Germinal center (tissue), 1 donor: Measurements from ENCODE around the gene ZFAND2A.
"Not testable (repeated sequence)": the region's sequence is repeated elsewhere in the genome, so short reads cannot be mapped to it uniquely, and the experiment has no call there.

Source experiments
- DNase-seq: peaks from one replicate; pipeline ENCODE4 v3.0.0; 2012; ENCODE audit warnings: mixed read lengths, low spot score

The ZFAND2A gene

DNA sequence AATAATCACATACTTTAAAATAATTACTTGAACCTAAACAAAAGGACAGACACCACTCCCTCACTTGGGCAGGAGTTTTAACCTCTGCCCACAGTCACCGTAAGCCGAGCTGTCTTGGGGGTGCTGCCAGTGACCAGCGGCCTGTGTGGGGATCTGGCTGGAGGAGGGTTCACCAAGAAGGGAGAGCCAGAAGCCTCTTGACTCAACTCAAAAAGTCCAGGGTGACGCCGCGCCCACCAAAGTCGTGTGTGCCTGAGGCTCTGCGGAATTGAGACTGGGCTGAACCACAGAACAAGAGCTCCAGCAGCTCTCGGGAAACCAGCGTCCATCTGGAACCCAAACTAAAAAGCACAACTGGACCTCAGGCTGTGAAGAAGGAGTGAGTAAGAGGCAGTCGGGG is 35.8 kb downstream of the ZFAND2A start:
- DNase-seq = no peak

DNA sequence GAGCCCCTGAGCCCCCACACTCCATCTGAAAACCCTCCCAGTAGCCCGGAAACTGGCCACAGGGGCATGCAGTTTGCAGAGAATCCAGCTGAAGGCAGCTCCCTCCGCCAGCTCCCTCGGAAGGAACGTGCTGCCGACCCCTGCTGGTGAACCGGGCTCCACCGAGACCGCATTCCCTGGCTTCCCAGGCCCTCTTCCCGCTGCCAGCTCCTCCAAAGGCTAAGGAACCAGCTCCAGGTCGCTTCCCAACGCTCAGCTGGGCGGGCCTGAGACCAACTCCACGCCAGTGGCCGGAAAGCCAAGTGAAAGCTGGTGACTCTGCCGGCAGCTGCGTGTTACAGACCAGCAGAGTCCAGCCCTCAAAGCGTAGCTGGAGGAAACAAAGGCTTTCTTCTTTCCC is 36.3 kb downstream of the ZFAND2A start:
- DNase-seq = no peak

DNA sequence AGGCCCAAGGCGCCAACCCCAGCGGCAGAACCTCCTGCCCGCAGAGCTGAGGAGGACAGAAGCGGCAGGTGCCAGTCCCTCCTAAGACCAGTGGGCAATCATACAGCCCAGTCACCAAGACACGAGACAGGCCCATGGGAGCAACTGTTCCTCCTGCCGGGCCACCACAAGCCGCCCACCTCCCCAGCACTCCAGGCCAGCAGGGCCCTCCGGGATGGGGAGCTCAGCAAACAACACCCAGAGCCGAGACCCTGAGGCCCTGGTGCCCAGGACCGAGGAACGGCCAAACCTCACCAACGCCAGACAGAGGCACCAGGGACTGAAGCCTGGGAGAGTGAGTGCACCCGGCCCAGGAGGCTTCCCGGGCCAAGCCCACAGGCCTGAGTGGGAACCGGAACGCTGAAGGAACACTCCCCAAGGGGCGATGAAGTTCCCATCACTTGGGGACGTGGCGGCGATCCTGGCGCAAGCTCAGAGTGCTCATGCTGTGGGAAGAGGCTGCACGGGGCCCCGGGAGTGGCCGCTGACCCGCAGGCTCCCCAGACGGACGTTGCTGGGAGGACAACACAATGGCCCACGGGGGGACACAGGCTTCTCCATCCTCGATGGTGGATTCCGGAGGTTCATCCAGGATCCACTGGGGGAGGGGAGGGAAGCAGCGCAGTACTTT is 37.0 kb downstream of the ZFAND2A start:
- DNase-seq = no peak

DNA sequence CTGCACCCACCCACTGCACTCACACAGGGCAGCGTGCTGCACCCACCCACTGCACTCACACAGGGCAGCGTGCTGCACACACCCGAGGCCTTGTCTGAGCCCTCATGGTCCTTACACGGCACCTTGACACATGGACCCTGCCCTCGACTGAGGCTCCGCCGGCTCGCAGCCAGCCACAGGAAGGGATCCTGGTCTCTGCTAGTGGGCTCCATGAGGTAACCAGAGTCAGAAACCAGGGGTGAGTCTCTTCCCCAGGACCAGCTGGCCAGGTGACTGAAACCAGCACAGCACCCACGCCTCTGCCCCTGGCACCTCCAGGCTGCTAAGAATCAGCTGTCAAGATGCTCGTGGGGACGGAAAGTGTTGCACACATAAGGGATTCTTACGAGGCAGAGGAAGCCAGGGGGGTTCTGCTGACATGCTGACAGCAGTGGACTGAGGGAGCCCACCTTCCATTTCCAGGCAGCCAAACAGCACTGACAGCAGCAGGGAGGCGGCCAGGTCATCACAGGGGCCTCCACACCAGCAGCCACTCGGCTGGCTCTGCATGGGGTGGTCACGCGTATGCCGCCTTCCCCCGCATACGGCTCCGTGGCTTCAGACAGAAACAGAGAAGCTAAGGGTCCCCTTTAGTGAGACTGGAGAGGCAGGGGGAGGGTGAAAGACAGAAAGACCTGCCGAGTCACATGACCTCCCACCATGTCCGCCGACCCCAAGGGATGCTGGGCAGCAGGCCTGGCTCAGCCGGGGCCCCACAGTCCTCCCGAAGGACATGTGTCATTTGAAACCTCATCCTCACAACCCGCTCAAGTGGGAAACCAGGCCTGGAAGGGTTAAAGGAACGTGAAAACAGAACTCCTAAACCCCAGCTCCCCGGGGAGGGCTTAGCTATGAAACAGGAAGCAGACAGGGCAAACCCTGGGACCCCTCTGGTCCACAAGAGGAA is 37.8 kb downstream of the ZFAND2A start:
- DNase-seq = no peak

DNA sequence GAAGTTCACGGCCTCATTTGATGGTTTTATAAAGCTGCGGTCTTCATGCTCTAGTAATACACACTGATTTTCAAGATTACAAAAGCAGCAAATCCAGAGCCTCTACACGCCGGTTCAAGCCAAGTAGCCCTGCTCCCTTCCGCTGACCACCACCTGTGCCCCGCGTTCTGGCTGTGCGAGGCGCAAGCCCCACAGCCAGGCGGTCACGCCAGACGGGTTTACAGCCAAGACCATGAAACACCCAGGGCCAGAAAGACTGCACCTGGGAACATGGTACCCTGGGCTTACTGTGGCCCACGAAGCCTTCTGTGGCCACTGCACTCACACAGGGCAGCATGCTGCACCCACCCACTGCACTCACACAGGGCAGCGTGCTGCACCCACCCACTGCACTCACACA is 38.5 kb downstream of the ZFAND2A start:
- no peak for DNase-seq

DNA sequence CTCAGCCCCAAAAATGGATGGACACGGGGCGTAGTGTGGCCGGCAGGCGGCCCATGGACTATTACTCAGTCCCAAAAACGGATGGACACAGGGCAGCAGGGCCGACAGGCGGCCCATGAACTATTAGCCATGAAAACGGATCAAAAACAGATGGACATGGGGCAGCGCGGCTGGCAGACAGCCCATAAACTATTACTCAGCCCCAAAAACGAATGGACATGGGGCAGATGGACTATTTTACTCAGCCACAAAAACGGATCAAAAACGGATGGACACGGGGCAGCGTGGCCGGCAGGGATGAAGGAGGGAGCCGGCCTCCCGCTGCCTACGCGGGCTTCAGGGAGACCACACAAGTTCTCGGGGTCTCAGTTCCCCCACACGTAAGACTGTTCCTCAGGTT is 39.2 kb downstream of the ZFAND2A start:
- no peak for DNase-seq

- DNase-seq = no peak
These were observed 40.8 kb downstream of the ZFAND2A start for GRCh38 chr7:1119201-1119600.

- DNase-seq = no peak
These were observed 42.6 kb downstream of the ZFAND2A start for GRCh38 chr7:1117321-1117928.

GRCh38 chr7:1116383-1117008 is 43.5 kb downstream of the ZFAND2A start:
- not testable (repeated sequence) for DNase-seq

GRCh38 chr7:1115171-1116045 is 44.6 kb downstream of the ZFAND2A start:
- DNase-seq = not testable (repeated sequence)

DNA sequence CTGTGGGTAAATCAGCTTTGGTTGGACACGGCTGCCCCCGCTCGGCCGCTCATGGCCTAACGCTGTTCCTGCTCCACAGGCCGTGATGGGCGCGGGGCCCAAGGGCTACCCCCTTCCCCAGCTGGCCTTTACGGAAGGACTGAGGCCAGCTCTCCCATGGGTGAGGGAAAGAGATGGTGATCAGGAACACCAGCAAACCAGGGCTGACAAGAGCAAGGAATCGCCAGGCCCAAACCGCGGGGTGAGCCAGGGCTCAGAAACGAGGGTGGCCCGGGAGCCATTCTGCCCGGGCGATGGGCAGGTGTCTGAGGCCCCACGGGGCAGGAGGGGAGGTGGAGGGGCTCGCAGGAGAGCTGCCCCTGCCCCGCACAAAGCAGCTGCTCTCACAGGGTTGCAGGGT is 45.5 kb downstream of the ZFAND2A start:
- no peak for DNase-seq

DNA sequence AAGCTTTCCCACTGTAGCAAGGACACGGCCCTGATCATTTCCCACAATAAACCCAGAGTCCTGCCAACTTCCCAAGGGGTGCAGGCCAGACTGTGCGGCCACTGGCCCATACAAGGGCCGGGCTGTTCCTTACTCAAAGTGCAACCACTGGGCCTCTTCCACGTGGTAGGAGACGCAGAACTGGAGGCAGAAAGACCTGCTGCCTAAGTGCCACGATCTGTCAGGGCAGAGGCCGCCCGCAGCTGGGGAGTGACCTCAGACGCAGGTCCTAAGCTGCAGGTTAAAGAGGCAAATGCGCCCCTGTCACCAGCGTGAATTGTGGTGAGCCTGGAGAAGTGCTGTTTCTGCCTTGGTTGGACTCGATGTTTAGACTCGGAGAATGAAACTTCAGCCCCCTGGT is 45.9 kb downstream of the ZFAND2A start:
- DNase-seq = no peak

DNA sequence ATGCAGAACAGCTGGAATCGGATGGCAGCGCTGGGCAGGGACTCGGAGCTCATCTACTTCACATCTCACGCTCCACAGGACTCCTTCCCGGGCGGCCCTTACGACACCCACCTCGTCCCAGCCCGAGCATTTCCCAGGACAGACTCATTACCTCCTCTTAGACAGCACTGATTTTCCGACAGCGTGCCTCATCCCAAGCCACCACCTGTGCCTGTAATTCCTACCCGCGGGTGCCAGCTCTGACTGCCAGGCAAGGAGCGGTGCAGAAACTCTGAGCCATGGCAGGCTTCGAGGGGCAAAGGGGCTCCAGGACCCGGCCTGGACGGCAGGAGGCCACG is 46.5 kb downstream of the ZFAND2A start:
- DNase-seq = no peak

DNA sequence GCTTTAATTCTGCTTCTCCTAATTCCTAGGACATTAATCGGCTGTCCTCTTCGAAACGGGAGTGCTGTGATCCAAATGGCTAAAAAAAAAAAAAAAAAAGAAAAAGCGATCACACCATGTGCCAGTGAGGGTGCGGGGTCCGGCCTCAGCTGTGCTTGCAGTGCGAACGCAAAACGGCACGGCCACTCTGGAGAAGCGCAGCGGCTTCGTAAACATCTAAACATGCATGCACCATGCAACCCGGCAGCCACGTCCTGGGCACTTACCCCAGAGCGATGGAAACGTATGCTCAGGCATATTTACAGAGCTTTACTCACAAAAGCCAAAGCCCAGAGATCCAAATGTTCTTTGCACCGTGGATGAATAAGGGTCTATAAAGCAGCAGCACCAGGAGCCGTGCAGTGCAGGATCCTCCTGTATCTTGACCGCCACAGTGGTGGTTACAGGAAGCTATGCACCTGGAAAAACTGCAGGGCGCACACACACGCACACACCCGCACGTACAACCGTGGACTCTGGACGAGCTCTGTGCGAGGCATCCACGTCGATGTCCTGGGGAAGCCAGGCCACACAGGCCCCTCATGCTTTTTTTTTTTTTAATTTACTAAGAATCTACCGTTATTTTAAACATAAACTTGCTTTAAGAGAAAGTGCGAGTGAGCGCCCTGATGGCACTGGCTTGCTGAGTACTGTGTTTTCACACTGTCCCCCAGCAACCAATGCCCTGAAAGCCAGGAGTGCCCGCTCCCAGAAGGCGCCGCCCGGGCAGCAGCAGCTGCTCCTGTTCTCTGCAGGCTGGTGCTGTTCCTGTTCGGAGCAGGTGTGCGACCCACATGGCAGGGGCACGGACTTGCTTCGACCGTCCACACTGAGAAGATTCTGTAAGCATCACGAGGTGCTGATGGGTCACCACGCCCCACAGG is 47.1 kb downstream of the ZFAND2A start:
- no peak for DNase-seq

- no peak for DNase-seq
These were observed 47.9 kb downstream of the ZFAND2A start for GRCh38 chr7:1112109-1112508.

GRCh38 chr7:1111156-1111555 is 48.8 kb downstream of the ZFAND2A start:
- DNase-seq = no peak

- no peak for DNase-seq
These were observed 49.6 kb downstream of the ZFAND2A start for GRCh38 chr7:1110358-1110757.

GRCh38 chr7:1109581-1110310 is 50.2 kb downstream of the ZFAND2A start:
- DNase-seq = no peak

GRCh38 chr7:1108264-1108920 is 51.6 kb downstream of the ZFAND2A start:
- DNase-seq = no peak
